Testis (tissue), 2 donors: ENCODE measurements around the gene NACA2.

Source experiments
- POLR2A ChIP-seq: fragments of 450-650 bp; IDR thresholded peaks from one replicate; pipeline ENCODE4 v1.6.1; 2017; ENCODE audit warnings: antibody characterized with exemption, mild to moderate bottlenecking, moderate library complexity
- TF ChIP-seq, protein P1 (sequence below), 3 experiments: fragments of 450-650 bp in 2 of 3; fragments of 200-600 bp in 1 of 3; sonication (generic) in 1 of 3; IDR thresholded peaks; one replicate each; pipeline ENCODE4 v1.5.1; 2016 to 2019; ENCODE audit warnings: antibody characterized with exemption in 3 of 3, mild to moderate bottlenecking in 2 of 3, moderate library complexity in 1 of 3

DNA sequence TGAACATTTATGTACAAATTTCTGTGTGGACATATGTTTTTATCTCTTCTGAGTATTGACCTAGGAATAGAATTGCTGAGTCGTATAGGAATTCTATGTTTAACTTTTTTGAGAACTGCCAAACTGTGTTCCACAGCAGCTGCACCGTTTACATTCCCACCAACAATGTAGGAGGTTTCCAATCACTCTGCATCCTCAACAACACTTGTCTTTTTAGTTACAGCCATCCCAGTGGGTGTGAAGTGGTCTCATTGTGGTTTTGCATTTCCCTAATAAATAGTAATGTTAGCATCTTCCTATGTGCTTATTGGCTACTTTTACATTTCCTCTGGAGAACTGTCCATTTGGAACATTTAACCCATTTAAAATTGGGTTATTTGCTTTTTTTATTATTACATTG, 36.6 kb upstream of the NACA2 start:
- TF ChIP-seq, protein P1, sequence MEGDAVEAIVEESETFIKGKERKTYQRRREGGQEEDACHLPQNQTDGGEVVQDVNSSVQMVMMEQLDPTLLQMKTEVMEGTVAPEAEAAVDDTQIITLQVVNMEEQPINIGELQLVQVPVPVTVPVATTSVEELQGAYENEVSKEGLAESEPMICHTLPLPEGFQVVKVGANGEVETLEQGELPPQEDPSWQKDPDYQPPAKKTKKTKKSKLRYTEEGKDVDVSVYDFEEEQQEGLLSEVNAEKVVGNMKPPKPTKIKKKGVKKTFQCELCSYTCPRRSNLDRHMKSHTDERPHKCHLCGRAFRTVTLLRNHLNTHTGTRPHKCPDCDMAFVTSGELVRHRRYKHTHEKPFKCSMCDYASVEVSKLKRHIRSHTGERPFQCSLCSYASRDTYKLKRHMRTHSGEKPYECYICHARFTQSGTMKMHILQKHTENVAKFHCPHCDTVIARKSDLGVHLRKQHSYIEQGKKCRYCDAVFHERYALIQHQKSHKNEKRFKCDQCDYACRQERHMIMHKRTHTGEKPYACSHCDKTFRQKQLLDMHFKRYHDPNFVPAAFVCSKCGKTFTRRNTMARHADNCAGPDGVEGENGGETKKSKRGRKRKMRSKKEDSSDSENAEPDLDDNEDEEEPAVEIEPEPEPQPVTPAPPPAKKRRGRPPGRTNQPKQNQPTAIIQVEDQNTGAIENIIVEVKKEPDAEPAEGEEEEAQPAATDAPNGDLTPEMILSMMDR (IDR thresholded peaks at IDR 0.05) = no peak
- no peak for TF ChIP-seq POLR2A
